HCT116 (cell line): ENCODE measurements around the gene KMT2B. TPM values are rescaled to one million over a fixed set of nuclear protein-coding genes. Genes with fewer than 3 reads are reported as not detected.

Source experiments
- ATAC-seq: fragments of 200-7000 bp; cut with Tn5 transposase; 2 replicates; pipeline ENCODE4 v1.9.1; 2020; ENCODE audit warnings: mild to moderate bottlenecking, moderate library complexity
- BruUV-seq: library from RNA; stranded (reverse); fragments of 400-500 nt; replicated peaks from 2 replicates; lab custom pipeline; 2021; lab: Mats Ljungman, UMichigan
- CTCF ChIA-PET: fragments of 300-600 bp; sonication (Branson Sonifier 250); formaldehyde crosslinking; loops from one replicate; lab custom pipeline; 2021; ENCODE audit warnings: antibody characterized with exemption; lab: Charles Lee
- POLR2A ChIA-PET: fragments of 300-600, 350-600 bp; sonication (Branson Sonifier 250); formaldehyde crosslinking; loops from one replicate; lab custom pipeline; 2021; ENCODE audit warnings: antibody characterized with exemption; lab: Charles Lee
- RAD21 ChIA-PET, 2 experiments: fragments of 300-600 bp; sonication (Branson Sonifier 250); formaldehyde crosslinking; loops; one replicate each; lab custom pipeline; 2023; ENCODE audit warnings: low total read pairs in 2 of 2; ENCODE audit not compliant: uncharacterized antibody in 2 of 2, unreplicated experiment in 2 of 2, low non-redundant PET in 1 of 2; lab: Charles Lee
- DNase-seq: peaks from one replicate; pipeline ENCODE4 v3.0.0-alpha.2; 2010; ENCODE audit warnings: low read depth, low spot score
- H2AFZ ChIP-seq: fragments of 200-600 bp; shearing (Covaris generic), sonication (generic); 2 replicates; pipeline ENCODE4 v1.6.1; 2017; ENCODE audit warnings: low read depth, mixed run types, mixed read lengths, antibody characterized with exemption, low read length; ENCODE audit not compliant: poor library complexity, severe bottlenecking
- H3K27ac ChIP-seq: 2 replicates; pipeline ENCODE4 v1.5.1; 2012; ENCODE audit warnings: low read depth, low read length
- H3K27me3 ChIP-seq: fragments of 200-600 bp; sonication (generic); 2 replicates; pipeline ENCODE4 v1.6.1; 2016; ENCODE audit warnings: mixed run types, low read length, mixed read lengths; ENCODE audit not compliant: insufficient read depth
- H3K36me3 ChIP-seq, 2 experiments: fragments of 200-500 bp in 1 of 2; fragments of 200-600 bp in 1 of 2; sonication (Bioruptor generic) in 1 of 2; sonication (generic) in 1 of 2; 2 replicates each; pipeline versions ENCODE4 v1.5.1 to v1.6.1; 2014 to 2016; ENCODE audit warnings: low read length in 2 of 2, inconsistent platforms in 1 of 2, mixed read lengths in 1 of 2, mixed run types in 1 of 2; ENCODE audit not compliant: insufficient read depth in 2 of 2, control insufficient read depth in 1 of 2
- H3K4me1 ChIP-seq, 2 experiments: fragments of 200-600 bp in 1 of 2; sonication (generic) in 1 of 2; 2 replicates each; pipeline versions ENCODE4 v1.5.1 to v1.6.1; 2012 to 2017; ENCODE audit warnings: low read length in 2 of 2, inconsistent platforms in 1 of 2, mild to moderate bottlenecking in 1 of 2, mixed read lengths in 1 of 2, mixed run types in 1 of 2, moderate library complexity in 1 of 2; ENCODE audit not compliant: insufficient read depth in 2 of 2, control insufficient read depth in 1 of 2
- H3K4me2 ChIP-seq: fragments of 200-600 bp; sonication (generic); 2 replicates; pipeline ENCODE4 v1.6.1; 2017; ENCODE audit warnings: mixed run types, low read length, mixed read lengths
- H3K4me3 ChIP-seq, 2 experiments: fragments of 200-600 bp in 1 of 2; sonication (generic) in 1 of 2; replicated peaks in 1 of 2; 2 replicates each; pipeline ENCODE4 v1.5.1; 2011 to 2016; ENCODE audit warnings: low read length in 2 of 2, control low read depth in 1 of 2, low read depth in 1 of 2, mild to moderate bottlenecking in 1 of 2, mixed read lengths in 1 of 2, mixed run types in 1 of 2
- H3K79me2 ChIP-seq: fragments of 200-600 bp; sonication (generic); 2 replicates; pipeline ENCODE4 v1.6.1; 2017; ENCODE audit warnings: mild to moderate bottlenecking, mixed run types, low read length, moderate library complexity, mixed read lengths; ENCODE audit not compliant: insufficient read depth
- H3K9ac ChIP-seq: fragments of 200-600 bp; sonication (generic); 2 replicates; pipeline ENCODE4 v1.6.1; 2016; ENCODE audit warnings: low read length, mixed read lengths
- H3K9me2 ChIP-seq: fragments of 200-600 bp; sonication (generic), shearing (Covaris generic); 2 replicates; pipeline ENCODE4 v1.6.1; 2017; ENCODE audit warnings: mixed run types, mild to moderate bottlenecking, moderate library complexity; ENCODE audit not compliant: insufficient read depth
- H3K9me3 ChIP-seq, 2 experiments: fragments of 200-500 bp in 1 of 2; fragments of 200-600 bp in 1 of 2; sonication (Bioruptor generic) in 1 of 2; sonication (generic) in 1 of 2; 2 replicates each; pipeline ENCODE4 v1.6.1; 2014 to 2017; ENCODE audit warnings: low read length in 2 of 2, mixed read lengths in 2 of 2, inconsistent platforms in 1 of 2, low read depth in 1 of 2, mild to moderate bottlenecking in 1 of 2, mixed run types in 1 of 2, moderate library complexity in 1 of 2; ENCODE audit not compliant: control insufficient read depth in 1 of 2, insufficient read depth in 1 of 2
- H4K20me1 ChIP-seq: fragments of 200-600 bp; sonication (generic), shearing (Covaris generic); 2 replicates; pipeline ENCODE4 v1.6.1; 2017; ENCODE audit warnings: mixed run types, mild to moderate bottlenecking, moderate library complexity; ENCODE audit not compliant: insufficient read depth
- CBX3 ChIP-seq: IDR thresholded peaks from 2 replicates; pipeline ENCODE4 v1.6.1; 2012; ENCODE audit warnings: low read depth
- CEBPB ChIP-seq: IDR thresholded peaks from 2 replicates; pipeline ENCODE4 v1.6.1; 2012; ENCODE audit warnings: low read depth
- EGR1 ChIP-seq: IDR thresholded peaks from 2 replicates; pipeline ENCODE4 v1.6.1; 2012; ENCODE audit warnings: low read depth
- FOSL1 ChIP-seq: IDR thresholded peaks from 2 replicates; pipeline ENCODE4 v1.6.1; 2012; ENCODE audit warnings: low read depth
- JUND ChIP-seq: IDR thresholded peaks from 2 replicates; pipeline ENCODE4 v1.6.1; 2012
- MAX ChIP-seq: IDR thresholded peaks from 2 replicates; pipeline ENCODE4 v1.6.1; 2012
- POLR2A ChIP-seq: IDR thresholded peaks from 2 replicates; pipeline ENCODE4 v1.7.0; 2011; ENCODE audit warnings: borderline replicate concordance; ENCODE audit not compliant: insufficient read depth, insufficient read length; ENCODE audit errors: extremely low read depth
- POLR2AphosphoS5 ChIP-seq: IDR thresholded peaks from 2 replicates; pipeline ENCODE4 v1.6.1; 2011; ENCODE audit warnings: mild to moderate bottlenecking, low read depth, low read length, moderate library complexity
- RAD21 ChIP-seq: IDR thresholded peaks from 2 replicates; pipeline ENCODE4 v1.6.1; 2012; ENCODE audit warnings: low read depth, mild to moderate bottlenecking
- SIN3A ChIP-seq: IDR thresholded peaks from 2 replicates; pipeline ENCODE4 v1.6.1; 2012; ENCODE audit warnings: low read depth
- SRF ChIP-seq: IDR thresholded peaks from 2 replicates; pipeline ENCODE4 v1.6.1; 2012; ENCODE audit warnings: low read depth
- TCF7L2 ChIP-seq: IDR thresholded peaks from 2 replicates; pipeline ENCODE4 v1.7.0; 2011; ENCODE audit warnings: borderline replicate concordance, inconsistent platforms; ENCODE audit not compliant: insufficient read depth, insufficient read length; ENCODE audit errors: extremely low read depth
- YY1 ChIP-seq: IDR thresholded peaks from 2 replicates; pipeline ENCODE4 v1.6.1; 2011; ENCODE audit warnings: low read length, low read depth, moderate library complexity, mild to moderate bottlenecking; ENCODE audit not compliant: insufficient replicate concordance; ENCODE audit errors: extremely low read depth
- ZBTB33 ChIP-seq: IDR thresholded peaks from 2 replicates; pipeline ENCODE4 v1.6.1; 2011; ENCODE audit warnings: mild to moderate bottlenecking, low read length, moderate library complexity; ENCODE audit not compliant: insufficient replicate concordance; ENCODE audit errors: extremely low read depth
- intact Hi-C: fragments of 100-400 bp; cut with micrococcal nuclease; formaldehyde crosslinking; loops from 2 replicates; pipeline ENCODE4 v1.10.0; 2022
- total RNA-seq: library from RNA; stranded (reverse); gene quantifications from one replicate; pipeline ENCODE4 v1.2.1, GENCODE V29; 2021; ENCODE audit not compliant: unreplicated experiment
- TF ChIP-seq, protein P1 (sequence below): IDR thresholded peaks from 2 replicates; pipeline ENCODE4 v1.6.1; 2012

The KMT2B gene
- total RNA-seq, 1 experiment from 2014 or later = 29.9 TPM

- ChIA-PET CTCF (interaction anchor here (1.1 to 1.6 kb wide), 2 partner anchors 15 to 124 kb away, joined by 3 to 4 read pairs; no protein-coding TSS in a partner anchor), RAD21 (no interaction called here), POLR2A (no interaction called here)
- no peak for DNase-seq
- no TSS peak for BruUV-seq
- Histone ChIP-seq H3K27ac (no peak overlapping the region), H2AFZ (no peak overlapping the region), H3K79me2 (no peaks in the 10 kb centered on the region), H3K4me3 (no peak overlapping the region), H3K9me2 (no peaks in the 10 kb centered on the region), H3K9ac (no peak overlapping the region), H3K27me3 (no peaks in the 10 kb centered on the region), H4K20me1 (no peaks in the 10 kb centered on the region), H3K4me2 (no peak overlapping the region), H3K4me1 (peaks cover 5 to 9% of the 10 kb centered on the region in 2 experiments; a peak in 2 of 4 replicates), H3K36me3 (no peaks in the 10 kb centered on the region), H3K9me3 (no peaks in the 10 kb centered on the region)
- intact Hi-C loops = no loop called here
- TF ChIP-seq SRF (no peak), CBX3 (no peak), SIN3A (no peak), POLR2AphosphoS5 (no peak), FOSL1 (no peak), TCF7L2 (no peak), CEBPB (no peak), YY1 (no peak), ZBTB33 (no peak), POLR2A (no peak), RAD21 (no peak), MAX (no peak), EGR1 (no peak), JUND (no peak)
- TF ChIP-seq, protein P1, sequence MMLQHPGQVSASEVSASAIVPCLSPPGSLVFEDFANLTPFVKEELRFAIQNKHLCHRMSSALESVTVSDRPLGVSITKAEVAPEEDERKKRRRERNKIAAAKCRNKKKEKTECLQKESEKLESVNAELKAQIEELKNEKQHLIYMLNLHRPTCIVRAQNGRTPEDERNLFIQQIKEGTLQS = no peak
- no peak for ATAC-seq
These were observed 21.8 kb upstream of the KMT2B start for GRCh38 chr19:35695895-35696422.
